ENCODE results near the gene KCNQ5. TPM values are rescaled to one million over a fixed set of nuclear protein-coding genes. Genes with fewer than 3 reads are reported as not detected.

The KCNQ5 gene
- total and polyA plus RNA-seq, 12 donors = 0.10 to 3.6 (median 0.52) TPM

DNA sequence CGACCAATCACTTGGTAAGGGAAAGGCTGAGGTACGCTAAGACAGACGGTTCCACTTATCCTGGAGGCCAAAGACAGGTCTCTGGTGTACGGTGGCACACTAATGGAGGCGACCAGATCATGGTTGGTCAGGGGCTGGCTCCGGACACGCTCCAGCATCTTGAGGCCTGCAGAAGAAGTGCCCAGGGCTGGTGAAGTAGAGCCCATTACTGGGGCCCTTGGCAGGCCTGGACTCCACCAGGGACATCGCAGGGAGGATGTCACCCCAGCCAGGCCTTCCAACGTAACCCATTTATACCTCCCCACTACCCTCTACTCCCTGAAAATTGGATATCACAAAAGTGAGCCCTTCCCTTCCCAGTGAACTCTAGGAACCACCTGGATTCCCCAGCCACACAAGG, 587.3 kb downstream of the KCNQ5 start:
- no peak overlapping the region for H3K27ac ChIP-seq
- no peaks in the 10 kb centered on the region for H3K9me3 ChIP-seq (replicated peaks in 1 of 3)
- WGBS, 4 donors = 69 to 90% (median 80%) methylated on average over 8 to 9 of the region's 9 CpGs
- intact Hi-C loops (cut with DNase I) = no loop called here
- H3K4me3 ChIP-seq = no peak overlapping the region
- TF ChIP-seq, protein P1, sequence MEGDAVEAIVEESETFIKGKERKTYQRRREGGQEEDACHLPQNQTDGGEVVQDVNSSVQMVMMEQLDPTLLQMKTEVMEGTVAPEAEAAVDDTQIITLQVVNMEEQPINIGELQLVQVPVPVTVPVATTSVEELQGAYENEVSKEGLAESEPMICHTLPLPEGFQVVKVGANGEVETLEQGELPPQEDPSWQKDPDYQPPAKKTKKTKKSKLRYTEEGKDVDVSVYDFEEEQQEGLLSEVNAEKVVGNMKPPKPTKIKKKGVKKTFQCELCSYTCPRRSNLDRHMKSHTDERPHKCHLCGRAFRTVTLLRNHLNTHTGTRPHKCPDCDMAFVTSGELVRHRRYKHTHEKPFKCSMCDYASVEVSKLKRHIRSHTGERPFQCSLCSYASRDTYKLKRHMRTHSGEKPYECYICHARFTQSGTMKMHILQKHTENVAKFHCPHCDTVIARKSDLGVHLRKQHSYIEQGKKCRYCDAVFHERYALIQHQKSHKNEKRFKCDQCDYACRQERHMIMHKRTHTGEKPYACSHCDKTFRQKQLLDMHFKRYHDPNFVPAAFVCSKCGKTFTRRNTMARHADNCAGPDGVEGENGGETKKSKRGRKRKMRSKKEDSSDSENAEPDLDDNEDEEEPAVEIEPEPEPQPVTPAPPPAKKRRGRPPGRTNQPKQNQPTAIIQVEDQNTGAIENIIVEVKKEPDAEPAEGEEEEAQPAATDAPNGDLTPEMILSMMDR (IDR thresholded peaks at IDR 0.05) = no peak
- TF ChIP-seq POLR2A (IDR thresholded peaks at IDR 0.05) = no peak
- H3K27me3 ChIP-seq = no peaks in the 10 kb centered on the region
- H3K4me1 ChIP-seq (replicated peaks in 1 of 2) = no peaks in the 10 kb centered on the region
- no peak for DNase-seq
- H3K36me3 ChIP-seq (replicated peaks in 1 of 2) = no peaks in the 10 kb centered on the region

DNA sequence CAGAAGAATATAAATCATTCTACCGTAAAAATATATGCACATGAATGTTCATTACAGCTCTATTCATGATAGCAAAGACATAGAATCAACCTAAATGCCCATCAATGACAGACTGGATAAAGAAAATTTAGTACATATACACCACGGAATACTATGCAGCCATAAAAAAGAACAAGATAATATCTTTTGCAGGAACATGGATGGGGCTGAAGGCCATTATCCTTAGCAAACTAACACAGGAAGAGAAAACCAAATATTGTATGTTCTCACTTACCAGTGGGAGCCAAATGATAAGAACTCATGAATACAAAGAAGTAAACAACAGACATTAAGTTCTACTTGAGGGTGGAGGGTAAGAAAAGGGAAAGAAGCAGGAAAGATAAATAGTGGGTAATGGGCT, 595.0 kb downstream of the KCNQ5 start:
- intact Hi-C loops (cut with DNase I) = no loop called here
- H3K9me3 ChIP-seq (replicated peaks in 1 of 3) = no peaks in the 10 kb centered on the region
- no peak overlapping the region for H3K4me3 ChIP-seq
- H3K27me3 ChIP-seq = no peaks in the 10 kb centered on the region
- DNase-seq = no peak
- TF ChIP-seq POLR2A (IDR thresholded peaks at IDR 0.05) = no peak
- TF ChIP-seq, protein P1 (IDR thresholded peaks at IDR 0.05) = no peak
- no peak overlapping the region for H3K27ac ChIP-seq
- H3K36me3 ChIP-seq (replicated peaks in 1 of 2) = no peaks in the 10 kb centered on the region
- 85 to 91% (median 88%) methylated on average over 2 of the region's 2 CpGs for WGBS, 4 donors
- no peaks in the 10 kb centered on the region for H3K4me1 ChIP-seq (replicated peaks in 1 of 2)

DNA sequence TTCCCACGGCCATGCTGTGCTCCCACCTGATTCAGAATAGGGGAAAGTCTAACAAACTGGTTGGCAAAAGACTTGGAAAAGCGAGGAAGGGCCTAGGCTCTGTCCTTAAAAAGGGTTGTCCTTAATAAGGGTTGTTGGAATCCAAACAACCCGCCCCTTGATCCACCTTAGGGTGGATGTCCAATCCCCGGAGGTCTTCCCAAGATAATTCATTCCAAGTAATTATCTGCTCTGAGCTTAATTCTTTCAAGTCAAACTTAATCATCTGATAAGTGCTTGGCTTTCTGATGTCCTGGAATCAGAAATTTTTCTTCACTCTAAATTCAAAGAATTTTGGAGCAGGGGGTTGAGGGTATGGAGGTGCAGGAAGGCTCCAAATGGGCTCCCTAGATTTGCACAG, 603.5 kb downstream of the KCNQ5 start, which contains the start of gene KHDC1L:
TSS of gene KHDC1L (minus strand) at position 101 of the 400 bp plus-strand sequence. CDS start at position 13, 88 bp downstream.
- H3K27ac ChIP-seq = no peak within 1 kb of the TSS
- no peaks in the 10 kb centered on the region for H3K4me1 ChIP-seq (replicated peaks in 1 of 2)
- no peak for DNase-seq
- H3K4me3 ChIP-seq = no peak within 1 kb of the TSS
- H3K36me3 ChIP-seq (replicated peaks in 1 of 2) = no peaks in the 10 kb centered on the region
- TF ChIP-seq POLR2A (IDR thresholded peaks at IDR 0.05) = no peak
- TF ChIP-seq, protein P1 (IDR thresholded peaks at IDR 0.05) = no peak
- no peaks in the 10 kb centered on the region for H3K27me3 ChIP-seq
- no peaks in the 10 kb centered on the region for H3K9me3 ChIP-seq (replicated peaks in 1 of 3)
- WGBS, 4 donors = 78 to 91% (median 84%) methylated on average over 4 of the region's 4 CpGs
- intact Hi-C loops (cut with DNase I) = no loop called here

DNA sequence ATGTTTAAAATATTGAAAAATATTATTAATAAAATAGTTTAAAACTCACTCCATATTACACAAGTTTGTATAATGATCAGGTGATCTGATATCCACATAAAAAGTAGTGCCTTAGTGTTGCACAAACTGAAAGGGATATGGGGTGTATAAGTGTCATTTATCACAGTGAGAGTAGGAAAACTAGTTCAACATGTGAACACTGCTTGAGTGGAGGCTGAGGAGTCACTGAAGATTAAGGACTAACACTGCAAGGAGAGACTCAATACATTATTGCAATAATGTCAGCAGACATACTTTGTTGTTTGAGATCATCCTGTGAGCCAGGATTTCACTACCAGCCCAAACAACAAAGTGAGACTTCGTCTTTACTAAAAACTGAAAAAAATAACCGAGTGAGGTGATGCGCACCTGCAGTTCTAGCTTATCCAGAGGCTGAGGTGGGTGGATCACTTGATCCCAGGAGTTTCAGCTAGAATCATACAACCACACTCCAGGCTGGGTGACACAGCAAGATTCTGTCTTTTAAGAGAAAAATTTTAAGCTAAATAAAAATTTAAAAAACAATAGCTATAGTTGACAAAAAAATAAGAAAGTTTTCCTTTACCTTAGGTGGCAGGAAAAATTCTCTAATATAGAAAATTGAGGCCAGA, 605.9 kb downstream of the KCNQ5 start:
- H3K36me3 ChIP-seq (replicated peaks in 1 of 2) = no peaks in the 10 kb centered on the region
- intact Hi-C loops (cut with DNase I) = no loop called here
- DNase-seq = no peak
- WGBS, 4 donors = 73 to 86% (median 77%) methylated on average over 3 of the region's 3 CpGs
- H3K27ac ChIP-seq = no peak overlapping the region
- no peaks in the 10 kb centered on the region for H3K9me3 ChIP-seq (replicated peaks in 1 of 3)
- TF ChIP-seq POLR2A (IDR thresholded peaks at IDR 0.05) = no peak
- TF ChIP-seq, protein P1 (IDR thresholded peaks at IDR 0.05) = no peak
- no peaks in the 10 kb centered on the region for H3K27me3 ChIP-seq
- no peak overlapping the region for H3K4me3 ChIP-seq
- no peaks in the 10 kb centered on the region for H3K4me1 ChIP-seq (replicated peaks in 1 of 2)
